ENCODE measurements around the gene HSD3B7.
"Not testable (repeated sequence)": the region's sequence is repeated elsewhere in the genome, so short reads cannot be mapped to it uniquely, and the experiment has no call there.

Gene HSD3B7

DNA sequence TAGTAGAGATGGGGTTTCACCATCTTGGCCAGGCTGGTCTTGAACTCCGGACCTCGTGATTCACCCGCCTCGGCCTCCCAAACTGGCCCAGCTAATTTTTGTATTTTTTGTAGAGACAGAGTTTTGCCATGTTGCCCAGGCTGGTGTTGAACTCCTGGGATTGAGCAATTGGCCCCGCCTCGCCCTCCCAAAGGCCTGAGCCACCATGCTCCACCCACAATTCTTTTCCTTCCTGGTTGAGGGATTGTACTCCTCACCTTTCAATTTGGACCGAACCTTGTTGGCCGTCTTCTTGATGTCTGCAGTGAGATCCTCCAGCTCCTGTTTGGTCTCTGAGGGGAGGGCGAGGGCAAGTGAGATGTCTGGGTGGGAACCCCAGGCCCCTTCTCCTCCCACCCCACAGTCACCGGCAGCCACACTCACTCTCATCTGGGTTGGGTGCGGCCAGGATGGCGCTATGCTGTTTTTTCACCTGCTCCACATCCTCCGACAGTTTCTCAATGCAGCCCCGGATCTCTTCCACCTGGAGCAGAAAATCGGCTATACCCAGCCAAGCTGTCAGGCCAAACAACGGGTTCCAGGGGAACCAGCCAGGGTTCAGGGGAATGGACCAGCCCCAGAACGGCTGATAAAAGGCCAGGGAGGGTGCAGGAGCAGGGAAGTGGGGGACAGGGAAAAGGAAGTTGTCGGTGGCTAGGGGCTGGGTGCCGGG is 15.8 kb downstream of the HSD3B7 start:
- DNase-seq (ENCODE audit: low read depth in 2 of 2): no peak

- no peak for DNase-seq (ENCODE audit: low read depth in 2 of 2)
Observed at GRCh38 chr16:31001507-31002249, 16.7 kb downstream of the HSD3B7 start.

DNA sequence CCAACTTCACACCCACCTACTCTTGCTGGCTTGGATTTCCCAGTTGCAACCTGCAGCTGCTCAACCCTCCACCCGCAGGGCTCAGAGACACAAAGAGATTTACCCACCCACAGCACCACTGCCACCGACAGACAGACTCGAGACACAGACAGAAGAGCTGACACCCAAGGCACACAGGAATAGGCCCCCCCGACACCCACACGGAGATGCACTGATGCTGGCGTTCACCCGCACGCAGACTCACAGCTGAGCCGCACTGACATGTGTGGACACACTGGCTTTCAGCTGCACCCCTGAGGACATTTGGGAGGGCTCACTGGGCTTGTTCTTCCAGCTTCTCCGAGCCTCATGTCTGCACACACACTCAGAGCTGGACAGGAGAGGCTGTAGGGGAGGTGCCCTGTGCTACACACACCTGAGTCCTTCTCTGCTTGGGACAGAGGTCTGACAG is 17.3 kb downstream of the HSD3B7 start:
- no peak for DNase-seq (ENCODE audit: low read depth in 2 of 2)

- no peak for DNase-seq (ENCODE audit: low read depth in 2 of 2)
Observed at GRCh38 chr16:31002862-31003341, 17.9 kb downstream of the HSD3B7 start.

- no peak for DNase-seq (ENCODE audit: low read depth in 2 of 2)
Observed at GRCh38 chr16:31003744-31004143, 18.7 kb downstream of the HSD3B7 start.

DNA sequence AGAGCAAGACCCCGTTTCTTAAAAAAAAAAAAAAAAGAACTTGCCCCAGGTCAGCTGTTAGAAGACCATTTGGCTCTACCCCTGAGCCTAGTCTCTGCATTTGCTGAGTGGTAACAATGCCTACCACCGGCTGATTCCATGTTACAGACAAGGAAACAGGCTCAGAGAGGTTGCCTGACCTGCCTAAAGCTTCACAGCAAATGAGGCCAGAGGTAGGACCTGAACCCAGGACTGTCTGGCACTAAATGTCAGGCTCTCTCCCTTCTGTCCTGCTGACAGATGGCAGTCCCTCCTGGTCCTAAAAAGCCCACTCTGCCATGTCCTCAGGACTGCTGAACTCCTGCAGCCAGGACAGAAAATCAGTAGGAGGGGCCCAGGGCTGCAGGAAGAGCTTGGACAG is 19.7 kb downstream of the HSD3B7 start:
- no peak for DNase-seq (ENCODE audit: low read depth in 2 of 2)

DNA sequence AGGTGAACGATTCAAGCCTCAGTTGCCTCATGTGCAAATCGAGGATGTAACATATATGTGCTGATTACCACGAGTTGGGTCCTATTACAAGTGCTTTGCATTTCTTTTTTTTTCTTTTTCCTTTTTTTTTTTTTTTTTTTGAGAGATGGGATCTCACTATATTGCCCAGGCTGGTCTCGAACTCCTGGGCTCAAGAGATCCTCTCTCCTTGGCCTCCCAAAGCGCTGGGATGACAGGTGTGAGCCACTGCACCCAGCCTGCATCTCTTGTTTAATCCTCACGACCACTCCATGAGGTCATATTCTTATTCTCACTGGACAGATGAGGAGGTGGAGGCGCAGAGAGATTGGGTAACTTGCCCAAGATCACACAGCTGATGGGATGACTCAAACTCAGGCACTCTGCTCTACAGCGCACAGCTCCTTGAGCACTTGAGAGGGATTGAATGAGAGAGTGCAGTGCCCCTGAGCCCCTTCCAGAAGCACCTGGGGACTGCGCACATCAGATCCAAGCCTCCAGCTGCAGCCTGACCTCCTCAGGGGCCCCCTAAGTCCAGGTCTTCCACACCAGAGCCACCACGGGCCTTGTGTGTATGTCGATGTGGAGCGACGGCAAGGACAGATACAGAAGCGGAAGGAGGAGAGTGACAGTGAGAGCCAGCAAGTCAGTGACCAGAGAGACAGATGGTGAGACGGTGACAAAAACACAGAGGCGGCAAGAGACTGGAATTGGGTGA is 20.5 kb downstream of the HSD3B7 start:
- DNase-seq (ENCODE audit: low read depth in 2 of 2): no peak

DNA sequence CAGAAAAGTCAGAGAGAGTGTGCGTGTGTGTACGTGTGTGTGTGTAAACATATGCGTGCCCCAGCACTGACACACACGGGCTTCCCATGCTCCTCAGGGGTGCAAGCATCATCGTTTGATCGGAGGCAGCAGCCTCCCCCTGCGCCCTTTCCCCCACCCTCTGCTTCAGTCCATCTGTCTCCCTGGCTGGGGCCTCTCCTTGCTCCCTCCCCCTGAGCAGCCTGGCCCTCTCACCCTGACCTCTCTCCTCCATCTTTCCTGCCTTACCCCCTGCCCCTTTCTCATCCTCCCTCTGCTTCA is 21.0 kb downstream of the HSD3B7 start:
- DNase-seq (ENCODE audit: low read depth in 2 of 2): no peak

DNA sequence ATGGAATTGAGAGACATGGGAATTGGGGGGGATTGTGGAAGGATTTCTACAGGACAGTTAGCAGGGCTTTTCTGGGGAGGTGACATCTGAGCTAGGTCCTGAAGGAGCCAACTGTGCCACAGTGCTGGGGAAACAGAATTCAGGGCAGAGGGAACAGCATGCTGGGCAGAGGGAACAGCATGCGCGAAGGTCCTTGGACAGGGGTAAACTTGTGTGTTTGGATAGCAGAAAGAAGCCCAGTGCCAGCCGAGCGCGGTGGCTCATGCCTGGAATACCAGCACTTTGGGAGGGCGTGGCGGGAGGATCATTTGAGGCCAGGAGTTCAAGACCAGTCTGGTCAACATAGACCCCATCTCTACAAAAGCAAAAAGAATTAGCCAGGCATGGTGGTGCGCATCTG is 21.6 kb downstream of the HSD3B7 start:
- DNase-seq (ENCODE audit: low read depth in 2 of 2): no peak

- DNase-seq (ENCODE audit: low read depth in 2 of 2): no peak
Observed at GRCh38 chr16:31007684-31008083, 22.7 kb downstream of the HSD3B7 start.

GRCh38 chr16:31008149-31008548 is 23.1 kb downstream of the HSD3B7 start:
- no peak for DNase-seq (ENCODE audit: low read depth in 2 of 2)

- DNase-seq (ENCODE audit: low read depth in 2 of 2): no peak
Observed at GRCh38 chr16:31008551-31008950, 23.5 kb downstream of the HSD3B7 start.

- DNase-seq (ENCODE audit: low read depth in 2 of 2): no peak
Observed at GRCh38 chr16:31009120-31009519, 24.1 kb downstream of the HSD3B7 start.

DNA sequence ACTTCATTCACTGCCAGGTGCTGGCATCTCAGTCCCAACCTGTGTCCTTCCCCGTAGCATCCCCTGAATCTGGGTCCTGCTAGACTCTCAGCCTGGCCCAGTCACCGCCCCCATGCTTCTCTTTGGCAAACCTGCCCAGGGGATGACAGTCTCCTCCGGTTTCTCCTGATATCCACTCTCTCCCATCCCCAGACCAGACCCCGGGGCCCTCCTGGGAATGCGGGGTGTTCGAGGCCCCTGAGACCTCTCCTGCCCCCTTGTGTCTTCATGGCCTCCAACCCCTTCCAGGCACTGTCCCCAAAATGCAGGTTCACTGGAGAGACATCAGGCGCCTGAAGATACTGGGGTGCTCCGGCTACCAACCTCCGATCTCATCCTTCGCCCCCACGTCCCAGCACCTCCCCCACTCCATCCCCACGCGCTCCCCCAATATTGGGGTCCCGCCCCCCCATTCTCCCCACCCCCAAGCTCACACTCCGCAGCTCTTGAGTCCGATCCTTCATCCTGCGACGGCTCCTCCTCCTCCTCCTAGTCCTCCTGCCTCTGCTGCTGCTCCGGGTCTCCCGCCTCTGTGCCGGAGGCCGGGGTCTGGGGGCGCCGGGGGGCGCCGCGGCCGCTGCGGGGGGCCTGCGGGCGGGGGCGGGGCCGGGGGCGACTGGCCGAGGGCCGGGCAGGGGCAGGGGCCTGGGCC is 25.0 kb downstream of the HSD3B7 start:
- no peak for DNase-seq (ENCODE audit: low read depth in 2 of 2)

- DNase-seq (ENCODE audit: low read depth in 2 of 2): peak; percentile 44 to 52
Observed at GRCh38 chr16:31010585-31011325, 25.7 kb downstream of the HSD3B7 start, which contains the start of gene STX1B. STX1B (minus strand) TSS chr16:31010638; CDS start chr16:31010396, 242 bp downstream.

GRCh38 chr16:31011815-31012214 is 26.8 kb downstream of the HSD3B7 start:
- not testable (repeated sequence) for DNase-seq (ENCODE audit: low read depth in 2 of 2)

GRCh38 chr16:31013292-31013691 is 28.3 kb downstream of the HSD3B7 start:
- not testable (repeated sequence) for DNase-seq (ENCODE audit: low read depth in 2 of 2)

DNA sequence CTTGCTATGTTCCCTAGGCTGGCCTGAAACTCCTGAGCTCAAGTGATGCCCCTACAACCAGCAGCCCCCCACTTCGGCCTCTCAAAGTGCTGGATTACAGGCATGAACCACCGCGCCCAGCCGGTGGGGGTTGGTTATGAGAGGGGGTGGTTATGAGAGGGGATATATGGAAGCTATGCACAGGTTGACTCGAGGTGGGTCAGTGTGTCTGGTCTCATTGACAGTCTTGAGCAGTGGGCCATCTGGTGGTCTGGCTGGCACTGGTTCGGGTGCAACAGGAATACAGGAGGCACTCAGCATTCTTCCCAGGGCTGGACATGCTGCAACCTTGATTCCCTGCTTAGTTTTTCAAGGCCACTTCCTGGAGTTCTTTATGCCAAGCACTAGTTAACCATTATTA is 31.0 kb downstream of the HSD3B7 start:
- no peak for DNase-seq (ENCODE audit: low read depth in 2 of 2)

DNA sequence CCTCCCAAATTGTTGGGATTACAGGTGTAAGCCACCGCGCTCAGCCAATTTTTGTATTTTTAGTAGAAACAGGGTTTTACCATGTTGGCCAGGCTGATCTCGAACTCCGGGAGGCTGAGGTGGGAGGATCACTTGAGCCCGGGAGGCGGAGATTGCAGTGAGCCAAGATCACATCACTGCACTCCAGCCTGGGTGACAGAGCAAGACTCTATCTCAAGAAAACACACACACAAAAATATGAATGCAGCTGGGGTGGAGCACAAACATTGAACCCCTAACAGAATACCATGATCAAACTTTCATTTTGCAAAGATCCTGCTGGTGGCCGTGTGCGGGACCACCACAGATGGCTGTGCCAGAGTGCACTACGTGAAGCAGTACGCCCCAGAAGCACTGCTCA is 32.7 kb downstream of the HSD3B7 start:
- not testable (repeated sequence) for DNase-seq (ENCODE audit: low read depth in 2 of 2)

DNA sequence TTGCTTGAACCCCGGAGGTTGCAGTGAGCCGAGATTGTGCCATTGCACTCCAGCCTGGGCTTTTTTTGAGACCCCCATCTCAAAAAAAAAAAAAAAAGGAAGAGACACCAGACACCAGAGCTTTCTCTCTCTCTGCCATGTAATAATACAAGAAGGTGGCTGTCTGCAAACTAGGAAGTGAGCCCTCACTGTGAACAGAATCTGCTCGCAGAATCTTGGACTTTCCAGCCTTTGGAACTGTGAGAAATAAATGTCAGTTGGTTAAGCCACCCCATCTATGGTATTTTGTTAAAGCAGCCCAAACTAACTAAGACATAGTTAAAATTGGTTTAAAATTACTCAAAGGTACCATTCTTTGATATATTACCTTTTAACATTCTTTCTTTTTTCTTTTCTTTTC is 35.5 kb downstream of the HSD3B7 start:
- DNase-seq (ENCODE audit: low read depth in 2 of 2): no peak

DNA sequence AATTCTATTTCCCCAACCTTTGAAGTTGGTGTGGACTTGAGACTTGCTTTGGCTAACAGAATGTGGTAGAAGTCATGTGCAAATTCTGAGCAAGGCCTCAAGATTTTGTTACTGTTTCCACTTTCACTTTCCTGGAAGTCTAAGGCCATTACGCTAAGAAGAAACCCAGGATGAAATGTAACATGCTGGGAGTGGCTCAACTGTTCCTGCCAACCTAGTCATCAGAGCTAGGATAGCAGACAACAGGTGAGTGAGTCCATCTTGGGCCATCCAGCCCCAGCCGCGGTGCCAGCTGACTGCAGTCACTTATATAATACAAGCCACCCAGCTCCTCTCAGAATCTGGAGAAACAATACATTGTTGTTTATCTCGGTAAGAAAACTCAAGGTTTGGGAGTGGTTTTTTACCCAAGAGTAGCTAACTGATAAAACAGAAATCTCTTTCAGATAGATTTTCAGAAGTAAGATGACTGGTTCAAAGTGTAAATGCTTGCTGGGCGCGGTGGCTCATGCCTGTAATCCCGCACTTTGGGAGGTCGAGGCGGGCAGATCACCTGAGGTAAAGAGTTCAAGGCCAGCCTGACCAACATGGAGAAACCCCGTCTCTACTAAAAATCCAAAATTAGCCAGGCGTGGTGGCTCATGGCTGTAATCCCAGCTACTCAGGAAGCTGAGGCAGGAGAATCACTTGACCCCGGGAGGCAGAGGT is 37.7 kb downstream of the HSD3B7 start:
- no peak for DNase-seq (ENCODE audit: low read depth in 2 of 2)
